MM.1S (cell line): ENCODE measurements around the gene RHOBTB3.

Source experiments
- CTCF ChIP-seq: fragments of 300-600 bp; sonication (generic); IDR thresholded peaks from 2 replicates; pipeline ENCODE4 v1.5.1; 2016; ENCODE audit warnings: antibody characterized with exemption, low read length, mixed read lengths
- EZH2 ChIP-seq: fragments of 300-600 bp; sonication (generic); optimal IDR thresholded peaks from 2 replicates; pipeline ENCODE3; 2017; ENCODE audit warnings: low read depth, mild to moderate bottlenecking, antibody characterized with exemption, low read length, mixed read lengths

- TF ChIP-seq CTCF (no peak), EZH2 (no peak)
Observed at GRCh38 chr5:95701074-95701473, 30.1 kb upstream of the RHOBTB3 start.
